H9 (cell line): ENCODE data around the gene FLT3LG. TPM values are rescaled to one million over a fixed set of nuclear protein-coding genes. Genes with fewer than 3 reads are reported as not detected.

ENCODE experiments used
- DNase-seq: peaks from one replicate; pipeline ENCODE4 v3.0.0-alpha.2; 2017
- H2AFZ ChIP-seq: one replicate; pipeline ENCODE4 v1.6.1; 2013; ENCODE audit warnings: mild to moderate bottlenecking, low read length, control low read depth, moderate library complexity
- H2AK5ac ChIP-seq: 2 replicates; pipeline ENCODE4 v1.6.1; 2013; ENCODE audit warnings: low read length, control low read depth, mixed read lengths; ENCODE audit not compliant: insufficient read length
- H2BK120ac ChIP-seq: one replicate; pipeline ENCODE4 v1.6.1; 2013; ENCODE audit warnings: low read depth, mild to moderate bottlenecking, low read length, control low read depth, inconsistent platforms; ENCODE audit not compliant: poor library complexity, severe bottlenecking
- H2BK12ac ChIP-seq: 2 replicates; pipeline ENCODE4 v1.6.1; 2013; ENCODE audit warnings: low read length, control low read depth, mixed read lengths, low read depth; ENCODE audit not compliant: insufficient read length
- H2BK15ac ChIP-seq: 2 replicates; pipeline ENCODE4 v1.6.1; 2013; ENCODE audit warnings: low read depth, low read length, control low read depth
- H2BK20ac ChIP-seq: one replicate; pipeline ENCODE4 v1.6.1; 2013; ENCODE audit warnings: low read depth, mild to moderate bottlenecking, low read length, control low read depth, inconsistent platforms; ENCODE audit not compliant: poor library complexity, severe bottlenecking
- H2BK5ac ChIP-seq: 2 replicates; pipeline ENCODE4 v1.6.1; 2013; ENCODE audit warnings: low read length, control low read depth, mixed read lengths; ENCODE audit not compliant: insufficient read length
- H3K14ac ChIP-seq: 2 replicates; pipeline ENCODE4 v1.6.1; 2013; ENCODE audit warnings: low read length, control low read depth; ENCODE audit not compliant: insufficient read depth
- H3K18ac ChIP-seq: 2 replicates; pipeline ENCODE4 v1.6.1; 2013; ENCODE audit warnings: low read depth, mild to moderate bottlenecking, mixed read lengths, low read length, control low read depth; ENCODE audit not compliant: insufficient read length
- H3K23ac ChIP-seq: 2 replicates; pipeline ENCODE4 v1.6.1; 2013; ENCODE audit warnings: low read length, control low read depth, mixed read lengths, low read depth; ENCODE audit not compliant: insufficient read length
- H3K23me2 ChIP-seq: 2 replicates; pipeline ENCODE4 v1.6.1; 2013; ENCODE audit warnings: low read depth, mild to moderate bottlenecking, mixed read lengths, low read length, control low read depth; ENCODE audit not compliant: insufficient read length, poor library complexity, severe bottlenecking
- H3K27ac ChIP-seq: 2 replicates; pipeline ENCODE4 v1.5.1; 2013; ENCODE audit warnings: low read length, control low read depth, mixed read lengths, low read depth; ENCODE audit not compliant: insufficient read length
- H3K27me3 ChIP-seq: 2 replicates; pipeline ENCODE4 v1.6.1; 2013; ENCODE audit warnings: low read length, control low read depth, inconsistent platforms; ENCODE audit not compliant: insufficient read depth
- H3K4ac ChIP-seq: 2 replicates; pipeline ENCODE4 v1.6.1; 2013; ENCODE audit warnings: low read depth, mild to moderate bottlenecking, control low read depth, inconsistent platforms, low read length, moderate library complexity
- H3K4me1 ChIP-seq: 2 replicates; pipeline ENCODE4 v1.6.1; 2013; ENCODE audit warnings: low read length, control low read depth, inconsistent platforms; ENCODE audit not compliant: insufficient read depth
- H3K4me2 ChIP-seq: 2 replicates; pipeline ENCODE4 v1.6.1; 2013; ENCODE audit warnings: low read length, control low read depth, mixed read lengths; ENCODE audit not compliant: insufficient read length, insufficient read depth
- H3K56ac ChIP-seq: 2 replicates; pipeline ENCODE4 v1.6.1; 2013; ENCODE audit warnings: low read depth, mild to moderate bottlenecking, mixed read lengths, low read length, control low read depth; ENCODE audit not compliant: insufficient read length
- H3K79me1 ChIP-seq: 2 replicates; pipeline ENCODE4 v1.6.1; 2013; ENCODE audit warnings: low read depth, mild to moderate bottlenecking, moderate library complexity, low read length, control low read depth, inconsistent platforms; ENCODE audit not compliant: insufficient read depth, poor library complexity, severe bottlenecking
- H3K79me2 ChIP-seq: 2 replicates; pipeline ENCODE4 v1.6.1; 2013; ENCODE audit warnings: low read length, control low read depth, inconsistent platforms; ENCODE audit not compliant: insufficient read depth
- H3K9ac ChIP-seq: 2 replicates; pipeline ENCODE4 v1.6.1; 2013; ENCODE audit warnings: low read length, control low read depth, mixed read lengths; ENCODE audit not compliant: insufficient read length; ENCODE audit errors: extremely low read depth
- H3K9me3 ChIP-seq: one replicate; pipeline ENCODE4 v1.6.1; 2013; ENCODE audit warnings: low read depth, low read length, inconsistent platforms; ENCODE audit not compliant: control insufficient read depth
- H3T11ph ChIP-seq: one replicate; pipeline ENCODE4 v1.6.1; 2013; ENCODE audit warnings: mild to moderate bottlenecking, low read length, control low read depth, inconsistent platforms
- H4K20me1 ChIP-seq: one replicate; pipeline ENCODE4 v1.6.1; 2013; ENCODE audit not compliant: control insufficient read depth, insufficient read length, insufficient read depth
- H4K5ac ChIP-seq: 2 replicates; pipeline ENCODE4 v1.6.1; 2013; ENCODE audit warnings: low read depth, mild to moderate bottlenecking, mixed read lengths, low read length, control low read depth; ENCODE audit not compliant: insufficient read length
- H4K8ac ChIP-seq: replicated peaks from 2 replicates; pipeline ENCODE4 v1.6.1; 2013; ENCODE audit warnings: low read length, control low read depth, mixed read lengths, low read depth; ENCODE audit not compliant: insufficient read length
- H4K91ac ChIP-seq: 2 replicates; pipeline ENCODE4 v1.6.1; 2013; ENCODE audit warnings: low read depth, mild to moderate bottlenecking, moderate library complexity, mixed read lengths, low read length, control low read depth; ENCODE audit not compliant: insufficient read length
- H3K27ac Mint-ChIP-seq, 3 experiments: 2 replicates in 2 of 3; 3 replicates in 1 of 3; pipeline ENCODE4 v1.8.0; 2020 to 2021; ENCODE audit warnings: mixed read lengths in 3 of 3, mild to moderate bottlenecking in 1 of 3, moderate library complexity in 1 of 3
- H3K27me3 Mint-ChIP-seq: 2 replicates; pipeline ENCODE4 v1.8.0; 2021; ENCODE audit warnings: low read depth, mild to moderate bottlenecking, moderate library complexity, mixed read lengths
- H3K36me3 Mint-ChIP-seq, 3 experiments: 2 replicates in 2 of 3; 3 replicates in 1 of 3; pipeline ENCODE4 v1.8.0; 2020 to 2021; ENCODE audit warnings: low read depth in 3 of 3, mixed read lengths in 3 of 3; ENCODE audit not compliant: insufficient read depth in 1 of 3
- H3K4me1 Mint-ChIP-seq, 2 experiments: 2 replicates each; pipeline ENCODE4 v1.8.0; 2020; ENCODE audit warnings: mixed read lengths in 2 of 2
- H3K4me3 Mint-ChIP-seq, 2 experiments: 2 replicates in 1 of 2; 3 replicates in 1 of 2; pipeline ENCODE4 v1.8.0; 2020 to 2021; ENCODE audit warnings: mild to moderate bottlenecking in 2 of 2, mixed read lengths in 2 of 2, moderate library complexity in 1 of 2
- H3K9me3 Mint-ChIP-seq, 2 experiments: 2 replicates in 1 of 2; 3 replicates in 1 of 2; pipeline ENCODE4 v1.8.0; 2020; ENCODE audit warnings: mild to moderate bottlenecking in 2 of 2, mixed read lengths in 2 of 2, moderate library complexity in 1 of 2
- WGBS: extraction: QIAGEN DNeasy Blood & Tissue Kit; methylation state at CpG from one replicate; pipeline ENCODE4 v1.1.7; 2013; ENCODE audit warnings: missing lambda C conversion rate, low lambda C conversion rate, mixed read lengths; ENCODE audit not compliant: insufficient read length; ENCODE audit errors: extremely low coverage; 5-methylcytosine and 5-hydroxymethylcytosine counted together
- total RNA-seq: library from RNA; stranded (reverse); gene quantifications from 2 replicates; pipeline ENCODE4 v1.2.1, GENCODE V29; 2021
- TF ChIP-seq, protein P1 (sequence below): fragments of 200-600 bp; sonication (generic); conservative IDR thresholded peaks from 3 replicates; pipeline ENCODE4 v1.8.0; 2021; ENCODE audit warnings: antibody characterized with exemption, mild to moderate bottlenecking

The FLT3LG gene
- total RNA-seq, 1 experiment from 2014 or later, result 2.1 TPM

DNA sequence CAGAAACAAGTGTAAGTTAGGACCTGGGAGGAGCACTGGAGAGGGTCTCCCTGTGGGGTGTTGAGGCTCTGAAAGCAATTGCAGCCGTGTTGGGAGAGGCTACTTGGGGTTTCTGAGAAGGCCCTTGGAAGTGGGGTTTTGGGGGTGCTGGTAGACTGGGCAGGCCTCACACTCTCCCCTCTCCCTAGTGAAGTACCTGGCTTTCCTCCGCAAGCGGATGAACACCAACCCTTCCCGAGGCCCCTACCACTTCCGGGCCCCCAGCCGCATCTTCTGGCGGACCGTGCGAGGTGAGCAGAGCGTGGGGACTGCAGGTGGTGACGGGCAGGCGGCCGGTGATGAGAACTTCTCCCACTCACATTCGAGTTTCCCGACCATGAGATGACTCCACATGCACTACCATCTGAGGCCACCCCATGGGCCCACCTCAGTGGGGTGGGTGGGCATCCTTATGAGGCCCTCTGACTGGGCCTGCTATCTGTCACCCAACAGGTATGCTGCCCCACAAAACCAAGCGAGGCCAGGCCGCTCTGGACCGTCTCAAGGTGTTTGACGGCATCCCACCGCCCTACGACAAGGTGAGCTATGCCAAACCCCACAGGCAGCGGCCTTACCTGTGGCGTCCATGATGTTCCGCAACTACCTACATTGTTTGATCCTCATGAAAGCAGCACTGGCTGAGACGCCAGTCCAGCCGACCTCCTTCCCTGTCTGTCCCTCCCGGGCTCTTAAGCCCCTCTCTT is 16.4 kb downstream of the FLT3LG start:
- H3K27ac ChIP-seq, result peak overlapping the region; percentile 52
- H2BK5ac ChIP-seq, result no peak overlapping the region
- no peak overlapping the region for H3K14ac ChIP-seq
- WGBS, result no CpG with 5 or more reads among the region's 27 CpGs
- Mint-ChIP-seq H3K9me3 (peaks cover 12 to 14% of the 10 kb centered on the region in 2 experiments; a peak in 4 of 5 replicates), H3K27ac (peak overlapping the region; percentile 99 to 100 (median 100)), H3K4me1 (peaks cover 13 to 20% of the 10 kb centered on the region in 2 experiments), H3K27me3 (peaks cover 11% of the 10 kb centered on the region; the same call in 1 of the 2 replicates), H3K36me3 (peaks cover 53 to 58% (median 55%) of the 10 kb centered on the region in 3 experiments), H3K4me3 (peak overlapping the region; percentile 91 to 96)
- H3K23ac ChIP-seq, result no peak overlapping the region
- no peak overlapping the region for H3K4ac ChIP-seq
- H2AFZ ChIP-seq, result no peak overlapping the region
- no peak overlapping the region for H2BK120ac ChIP-seq
- H3K27me3 ChIP-seq, result no peaks in the 10 kb centered on the region
- H3K23me2 ChIP-seq, result peaks cover 13% of the 10 kb centered on the region
- H3K4me2 ChIP-seq, result peak overlapping the region; percentile 100
- H3K9me3 ChIP-seq, result no peaks in the 10 kb centered on the region
- H3K18ac ChIP-seq, result no peak overlapping the region
- no peak overlapping the region for H3K9ac ChIP-seq
- peaks cover 18% of the 10 kb centered on the region for H3K79me2 ChIP-seq
- no peaks in the 10 kb centered on the region for H3K4me1 ChIP-seq
- H4K8ac ChIP-seq, result peak overlapping the region; percentile 7
- H2BK15ac ChIP-seq, result no peak overlapping the region
- H2AK5ac ChIP-seq, result no peak overlapping the region
- no peaks in the 10 kb centered on the region for H3K79me1 ChIP-seq
- peak; percentile 29 for DNase-seq
- no peak overlapping the region for H4K91ac ChIP-seq
- no peak overlapping the region for H3K56ac ChIP-seq
- TF ChIP-seq, protein P1, sequence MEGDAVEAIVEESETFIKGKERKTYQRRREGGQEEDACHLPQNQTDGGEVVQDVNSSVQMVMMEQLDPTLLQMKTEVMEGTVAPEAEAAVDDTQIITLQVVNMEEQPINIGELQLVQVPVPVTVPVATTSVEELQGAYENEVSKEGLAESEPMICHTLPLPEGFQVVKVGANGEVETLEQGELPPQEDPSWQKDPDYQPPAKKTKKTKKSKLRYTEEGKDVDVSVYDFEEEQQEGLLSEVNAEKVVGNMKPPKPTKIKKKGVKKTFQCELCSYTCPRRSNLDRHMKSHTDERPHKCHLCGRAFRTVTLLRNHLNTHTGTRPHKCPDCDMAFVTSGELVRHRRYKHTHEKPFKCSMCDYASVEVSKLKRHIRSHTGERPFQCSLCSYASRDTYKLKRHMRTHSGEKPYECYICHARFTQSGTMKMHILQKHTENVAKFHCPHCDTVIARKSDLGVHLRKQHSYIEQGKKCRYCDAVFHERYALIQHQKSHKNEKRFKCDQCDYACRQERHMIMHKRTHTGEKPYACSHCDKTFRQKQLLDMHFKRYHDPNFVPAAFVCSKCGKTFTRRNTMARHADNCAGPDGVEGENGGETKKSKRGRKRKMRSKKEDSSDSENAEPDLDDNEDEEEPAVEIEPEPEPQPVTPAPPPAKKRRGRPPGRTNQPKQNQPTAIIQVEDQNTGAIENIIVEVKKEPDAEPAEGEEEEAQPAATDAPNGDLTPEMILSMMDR, result no peak
- no peak overlapping the region for H4K5ac ChIP-seq
- H2BK20ac ChIP-seq, result no peak overlapping the region
- H4K20me1 ChIP-seq, result no peaks in the 10 kb centered on the region
- H2BK12ac ChIP-seq, result no peak overlapping the region
- H3T11ph ChIP-seq, result no peak overlapping the region
